ENCODE measurements around the gene BBLN.

The BBLN gene

GRCh38 chr9:128144239-128145181 lies 15.6 kb upstream of the BBLN start:
- no peak for DNase-seq (ENCODE audit: low read depth in 3 of 3)

- DNase-seq (ENCODE audit: low read depth in 3 of 3), result no peak
Observed at GRCh38 chr9:128145536-128145935, 14.5 kb upstream of the BBLN start.

GRCh38 chr9:128145951-128146351 lies 14.1 kb upstream of the BBLN start:
- no peak for DNase-seq (ENCODE audit: low read depth in 3 of 3)

- DNase-seq (ENCODE audit: low read depth in 3 of 3), result no peak
Observed at GRCh38 chr9:128146591-128147120, 13.4 kb upstream of the BBLN start.

GRCh38 chr9:128148509-128149000 lies 11.5 kb upstream of the BBLN start:
- DNase-seq (ENCODE audit: low read depth in 3 of 3), result no peak

GRCh38 chr9:128149001-128149701 lies 10.9 kb upstream of the BBLN start, which contains the start of gene LCN2:
Gene LCN2, plus strand, starts transcription at chr9:128149453. Its CDS starts 73 bp downstream, at chr9:128149526.
- no peak for DNase-seq (ENCODE audit: low read depth in 3 of 3)

GRCh38 chr9:128149951-128150593 lies 10.0 kb upstream of the BBLN start:
- no peak for DNase-seq (ENCODE audit: low read depth in 3 of 3)

GRCh38 chr9:128150594-128151308 lies 9.3 kb upstream of the BBLN start:
- no peak for DNase-seq (ENCODE audit: low read depth in 3 of 3)

- no peak for DNase-seq (ENCODE audit: low read depth in 3 of 3)
Observed at GRCh38 chr9:128151309-128152132, 8.5 kb upstream of the BBLN start.

GRCh38 chr9:128152133-128153059 lies 7.7 kb upstream of the BBLN start:
- DNase-seq (ENCODE audit: low read depth in 3 of 3), result no peak

GRCh38 chr9:128153060-128153946 lies 6.8 kb upstream of the BBLN start:
- no peak for DNase-seq (ENCODE audit: low read depth in 3 of 3)

- DNase-seq (ENCODE audit: low read depth in 3 of 3), result no peak
Observed at GRCh38 chr9:128153947-128154695, 5.9 kb upstream of the BBLN start.

- no peak for DNase-seq (ENCODE audit: low read depth in 3 of 3)
Observed at GRCh38 chr9:128155736-128156500, 4.1 kb upstream of the BBLN start.

- DNase-seq (ENCODE audit: low read depth in 3 of 3), result peak in 1 of 3 experiments; percentile 10
Observed at GRCh38 chr9:128159522-128159783, 612 bp upstream of the BBLN start.

- peak; percentile 41 to 49 (median 45) for DNase-seq (ENCODE audit: low read depth in 3 of 3)
Observed at GRCh38 chr9:128160603-128160987, 530 bp downstream of the BBLN start.

GRCh38 chr9:128161215-128161902 lies 1.3 kb downstream of the BBLN start:
- DNase-seq (ENCODE audit: low read depth in 3 of 3), result no peak

Measured in stimulated activated CD4-positive, alpha-beta T cell treated with anti-CD3 and anti-CD28 coated beads, TNF-alpha, amount 100 ng/mL, for 4 hours (primary cell).